ENCODE measurements around the gene PADI4.

The PADI4 gene

DNA sequence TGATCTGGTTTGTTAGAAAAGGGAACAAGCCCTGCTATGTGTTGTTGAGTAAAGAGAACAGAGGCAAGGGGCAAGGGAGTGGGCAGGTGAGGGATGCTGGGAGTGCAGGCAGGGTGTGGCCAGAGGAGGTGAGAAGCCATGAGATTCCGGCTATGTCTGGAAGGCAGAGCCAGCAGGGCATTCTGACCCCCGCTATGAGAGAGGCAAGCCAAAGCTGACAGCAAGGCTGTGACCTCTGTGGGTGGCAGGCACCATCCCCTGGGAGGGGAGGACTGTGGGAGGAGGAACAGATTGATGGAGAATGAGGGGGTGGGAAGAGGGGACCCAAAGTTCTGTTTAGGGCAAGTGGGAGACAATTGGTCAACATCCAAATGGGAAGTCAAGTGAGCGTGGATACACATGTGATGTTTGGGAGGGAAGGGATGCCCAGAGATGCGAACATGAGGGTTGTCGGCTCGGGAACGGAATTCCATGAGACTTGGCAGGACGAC is 44.5 kb downstream of the PADI4 start:
- DNase-seq: no peak

DNA sequence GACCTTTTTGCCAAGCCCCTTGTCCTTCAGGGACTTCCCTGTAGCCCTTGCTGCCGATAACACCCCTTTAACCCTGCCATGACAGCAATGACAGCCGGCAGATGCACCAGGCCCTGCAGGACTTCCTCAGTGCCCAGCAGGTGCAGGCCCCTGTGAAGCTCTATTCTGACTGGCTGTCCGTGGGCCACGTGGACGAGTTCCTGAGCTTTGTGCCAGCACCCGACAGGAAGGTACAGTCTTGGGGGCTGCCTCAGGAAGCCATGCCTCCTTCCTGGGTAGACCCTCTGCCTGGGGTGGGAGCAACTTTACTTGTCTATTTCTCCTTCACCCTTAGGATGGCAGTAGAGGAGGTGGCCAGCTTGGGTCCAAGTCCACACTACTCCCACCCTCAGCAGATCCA is 47.9 kb downstream of the PADI4 start:
- no peak for DNase-seq

DNA sequence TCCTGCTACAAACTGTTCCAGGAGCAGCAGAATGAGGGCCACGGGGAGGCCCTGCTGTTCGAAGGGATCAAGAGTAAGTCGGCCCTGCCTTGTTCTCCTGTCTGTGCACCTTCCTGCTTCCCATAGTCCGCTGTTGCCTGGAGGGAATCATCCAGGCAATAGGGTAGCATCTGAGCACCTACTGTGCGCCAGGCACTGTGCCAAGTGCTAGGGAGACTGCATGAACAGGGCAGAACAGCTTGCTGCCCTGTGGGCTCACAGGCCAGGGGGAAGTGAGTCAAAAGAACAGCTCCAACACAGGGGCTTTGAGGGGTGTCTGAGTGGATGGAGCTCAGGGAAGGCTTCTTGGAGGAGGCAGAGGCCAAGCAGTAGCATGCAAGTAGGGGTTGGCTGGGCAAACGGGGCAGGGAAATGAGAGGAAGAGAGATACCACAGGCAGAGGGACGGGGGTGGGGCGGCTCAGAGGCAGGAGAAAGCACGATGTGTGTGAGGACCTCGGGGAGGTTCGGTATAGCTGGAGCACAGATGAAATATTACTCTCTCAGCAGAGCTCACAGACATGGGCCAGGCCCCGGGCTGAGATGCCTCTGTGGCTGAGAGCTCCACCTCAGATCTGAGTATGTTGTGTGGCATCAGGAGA is 48.5 kb downstream of the PADI4 start:
- DNase-seq: no peak

DNA sequence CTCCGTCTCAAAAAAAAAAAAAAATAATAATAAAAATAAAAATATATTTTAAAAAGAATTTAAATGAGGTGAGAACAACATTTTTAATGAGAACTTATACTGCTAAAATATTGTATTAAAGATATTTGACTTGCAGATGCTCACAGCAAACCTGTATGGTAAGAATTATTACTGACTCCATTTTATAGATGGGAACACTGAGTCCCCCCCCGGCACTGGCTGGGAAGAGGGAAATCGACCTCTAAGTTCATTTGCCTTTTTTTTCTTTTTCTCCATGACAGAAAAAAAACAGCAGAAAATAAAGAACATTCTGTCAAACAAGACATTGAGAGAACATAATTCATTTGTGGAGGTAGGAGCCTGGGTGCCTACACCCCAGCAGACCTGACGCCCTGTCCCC is 50.6 kb downstream of the PADI4 start:
- no peak for DNase-seq

DNA sequence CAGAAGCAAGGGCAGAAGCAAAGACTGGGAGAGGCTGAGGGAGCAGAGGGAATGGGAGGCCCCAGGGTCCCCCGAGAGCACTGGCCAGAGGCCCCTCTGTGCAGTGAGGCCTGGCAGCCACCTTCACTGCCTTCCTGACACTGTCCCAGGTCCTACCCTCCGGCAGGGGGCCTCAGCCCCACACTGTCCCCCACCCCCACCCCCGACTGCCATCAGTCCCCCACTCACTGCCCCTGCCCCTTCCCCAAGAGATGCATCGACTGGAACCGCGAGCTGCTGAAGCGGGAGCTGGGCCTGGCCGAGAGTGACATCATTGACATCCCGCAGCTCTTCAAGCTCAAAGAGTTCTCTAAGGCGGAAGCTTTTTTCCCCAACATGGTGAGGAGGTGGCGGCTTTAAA is 51.0 kb downstream of the PADI4 start:
- DNase-seq: no peak

DNA sequence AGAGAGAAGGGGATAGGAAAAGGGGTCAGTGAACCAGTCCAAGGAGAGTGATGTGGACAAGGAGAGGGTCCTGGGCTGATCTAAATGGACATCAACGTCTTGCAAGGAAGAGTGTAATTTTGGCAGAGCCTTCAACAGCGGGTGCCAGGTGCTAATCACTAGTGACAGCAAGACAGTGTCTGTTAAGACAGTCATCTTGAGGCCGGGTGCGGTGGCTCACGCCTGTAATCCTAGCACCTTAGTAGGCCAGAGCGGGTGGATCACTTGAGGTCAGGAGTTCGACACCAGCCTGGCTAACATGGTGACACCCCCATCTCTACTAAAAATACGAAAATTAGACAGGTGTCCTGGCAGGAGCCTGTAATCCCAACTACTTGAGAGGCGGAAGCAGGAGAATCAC is 51.8 kb downstream of the PADI4 start:
- DNase-seq: no peak

DNA sequence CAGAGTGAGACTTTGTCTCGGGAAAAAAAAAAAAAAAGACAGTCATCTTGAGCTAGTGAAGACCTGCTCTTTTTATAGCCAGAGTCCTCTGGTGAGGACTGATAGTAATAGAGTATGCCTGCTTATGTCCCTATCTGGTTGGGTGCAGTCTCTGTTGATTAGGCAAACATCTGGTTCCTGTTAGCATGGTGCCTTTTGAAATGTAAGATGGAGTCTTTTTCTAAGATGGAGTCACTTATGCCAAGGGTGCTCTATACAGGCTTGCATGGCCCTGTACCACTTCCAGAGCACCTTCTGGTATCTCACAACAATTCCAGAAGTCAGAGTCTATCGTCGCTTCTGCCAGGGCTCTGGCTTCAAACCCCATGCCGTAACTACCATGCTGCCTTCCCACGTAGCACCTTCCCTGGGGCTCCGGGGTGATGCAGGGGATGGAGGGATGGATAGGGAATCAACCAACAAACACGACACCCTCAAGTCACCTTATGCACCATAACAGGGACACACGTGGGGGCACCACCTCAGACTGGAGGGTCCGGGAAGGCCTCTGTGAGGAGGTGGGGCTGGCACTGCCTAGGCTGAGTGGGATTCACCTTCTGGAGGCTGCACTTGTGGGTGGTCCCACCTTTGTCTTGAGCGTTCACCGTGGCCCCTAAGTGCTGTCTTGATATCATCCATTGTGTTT is 52.4 kb downstream of the PADI4 start:
- no peak for DNase-seq

DNA sequence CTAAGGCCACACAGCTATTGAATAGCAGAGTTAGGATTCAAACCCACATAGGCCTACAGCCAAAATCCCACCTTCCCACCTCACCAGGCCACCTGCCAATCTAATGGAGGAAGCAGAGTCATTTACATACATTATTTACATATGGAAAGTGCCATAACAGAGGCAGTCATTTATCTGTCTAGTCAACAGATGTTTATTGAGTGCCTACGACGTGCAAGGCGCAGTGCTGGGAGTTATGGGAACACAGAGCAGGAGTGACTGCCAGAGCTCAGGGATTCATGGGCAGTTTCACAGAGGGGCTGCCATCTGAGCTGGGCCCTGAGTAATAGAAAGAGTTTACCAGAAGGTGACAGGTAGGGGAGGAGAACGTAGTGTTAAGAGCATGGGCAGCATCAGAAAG is 53.7 kb downstream of the PADI4 start:
- DNase-seq: no peak

DNA sequence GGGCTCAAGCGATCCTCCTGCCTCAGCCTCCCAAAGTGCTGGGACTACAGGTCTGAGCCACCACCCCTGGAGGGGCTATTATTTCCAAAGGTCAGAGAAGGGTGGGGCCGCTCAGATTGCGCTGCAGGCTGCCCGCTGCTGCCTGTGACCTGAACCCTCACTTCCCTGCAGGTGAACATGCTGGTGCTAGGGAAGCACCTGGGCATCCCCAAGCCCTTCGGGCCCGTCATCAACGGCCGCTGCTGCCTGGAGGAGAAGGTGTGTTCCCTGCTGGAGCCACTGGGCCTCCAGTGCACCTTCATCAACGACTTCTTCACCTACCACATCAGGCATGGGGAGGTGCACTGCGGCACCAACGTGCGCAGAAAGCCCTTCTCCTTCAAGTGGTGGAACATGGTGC is 55.4 kb downstream of the PADI4 start:
- no peak for DNase-seq

DNA sequence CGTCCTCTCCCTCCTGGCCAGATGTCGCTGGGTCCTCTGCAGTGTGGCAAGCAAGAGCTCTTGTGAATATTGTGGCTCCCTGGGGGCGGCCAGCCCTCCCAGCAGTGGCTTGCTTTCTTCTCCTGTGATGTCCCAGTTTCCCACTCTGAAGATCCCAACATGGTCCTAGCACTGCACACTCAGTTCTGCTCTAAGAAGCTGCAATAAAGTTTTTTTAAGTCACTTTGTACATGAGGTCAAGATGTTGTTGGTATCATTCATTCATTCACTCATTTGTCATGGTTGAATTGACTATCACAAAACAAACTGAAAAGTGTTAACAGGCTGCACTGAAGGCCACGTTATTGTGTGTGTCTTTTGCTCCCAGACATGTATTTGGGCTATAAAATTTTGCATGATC is 55.8 kb downstream of the PADI4 start:
- DNase-seq: no peak

DNA sequence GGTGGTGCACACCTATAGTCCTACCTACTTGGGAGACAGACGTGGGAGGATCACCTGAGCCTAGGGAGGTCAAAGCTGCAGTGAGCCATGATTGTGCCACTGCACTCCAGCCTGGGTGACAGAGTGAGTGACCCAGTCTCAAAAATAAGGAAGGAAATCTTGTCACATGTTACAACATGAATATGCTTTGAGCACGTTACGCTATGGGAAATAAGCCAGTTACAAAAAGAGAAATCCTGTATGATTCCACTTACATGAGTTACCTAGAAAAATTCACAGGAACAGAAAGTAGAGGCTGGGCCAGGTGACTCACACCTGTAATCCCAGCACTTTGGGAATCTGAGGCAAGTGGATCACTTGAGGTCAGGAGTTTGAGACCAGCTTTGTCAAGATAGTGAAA is 57.3 kb downstream of the PADI4 start:
- no peak for DNase-seq

DNA sequence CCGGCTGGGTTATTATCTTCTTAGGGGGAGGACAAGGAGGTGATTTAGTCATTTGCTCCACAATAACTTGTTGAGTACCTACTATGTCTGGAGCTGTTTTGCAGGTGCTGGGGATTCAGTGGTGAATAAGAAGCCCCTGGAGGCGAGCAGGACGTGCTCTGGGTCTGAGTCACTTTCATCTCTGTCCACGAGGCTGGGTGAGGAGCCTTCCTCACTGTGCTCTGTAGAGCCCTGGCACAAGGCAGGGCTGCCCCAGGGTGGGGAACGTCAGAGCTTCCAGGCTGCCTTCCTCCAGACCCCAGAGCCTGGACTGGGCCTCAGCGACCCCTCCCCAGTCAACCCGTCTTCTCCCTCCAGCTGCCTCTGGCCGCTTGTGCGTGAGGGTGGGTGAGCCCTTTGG is 61.5 kb downstream of the PADI4 start:
- no peak for DNase-seq

DNA sequence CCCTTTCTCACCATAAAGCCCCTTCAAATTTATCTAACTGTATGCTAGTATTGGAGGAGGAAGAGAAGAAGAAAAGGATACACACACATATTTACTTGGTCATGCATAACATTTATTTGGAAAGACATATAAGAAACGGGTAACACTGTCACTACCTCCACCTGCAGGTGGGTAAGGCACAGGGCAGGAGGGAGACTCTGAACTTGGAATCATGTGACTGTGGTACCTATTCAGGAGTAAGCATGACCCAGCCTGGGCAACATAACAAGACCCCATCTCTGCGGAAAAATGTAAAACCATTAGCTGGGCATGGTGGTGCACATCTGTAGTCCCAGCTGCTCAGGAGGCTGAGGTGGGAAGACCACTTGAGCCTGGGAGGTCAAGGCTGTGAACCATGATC is 62.6 kb downstream of the PADI4 start:
- DNase-seq: no peak

DNA sequence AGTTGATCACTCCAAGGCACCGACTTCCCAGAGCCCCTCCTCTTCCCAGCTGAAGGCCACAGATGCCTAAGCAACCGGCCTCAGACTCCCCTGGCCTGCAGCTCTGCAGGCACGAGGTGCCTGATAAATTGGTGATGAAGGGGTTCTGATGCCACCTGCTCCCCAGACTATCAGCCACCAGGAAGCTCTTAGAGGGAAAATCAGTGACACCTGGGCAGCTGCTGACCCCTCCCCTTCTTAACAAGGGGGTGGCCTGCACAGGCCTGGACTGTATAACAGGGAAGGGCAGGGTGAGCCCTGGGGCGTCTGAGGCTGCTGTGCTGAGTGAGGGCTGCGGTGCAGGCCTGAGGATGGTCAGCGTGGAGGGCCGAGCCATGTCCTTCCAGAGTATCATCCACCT is 63.9 kb downstream of the PADI4 start, which contains the start of gene PADI6:
Gene PADI6, plus strand, starts transcription at position 301 of the 400 bp plus-strand sequence. Its CDS starts 50 bp downstream, at position 351.
- no peak for DNase-seq

DNA sequence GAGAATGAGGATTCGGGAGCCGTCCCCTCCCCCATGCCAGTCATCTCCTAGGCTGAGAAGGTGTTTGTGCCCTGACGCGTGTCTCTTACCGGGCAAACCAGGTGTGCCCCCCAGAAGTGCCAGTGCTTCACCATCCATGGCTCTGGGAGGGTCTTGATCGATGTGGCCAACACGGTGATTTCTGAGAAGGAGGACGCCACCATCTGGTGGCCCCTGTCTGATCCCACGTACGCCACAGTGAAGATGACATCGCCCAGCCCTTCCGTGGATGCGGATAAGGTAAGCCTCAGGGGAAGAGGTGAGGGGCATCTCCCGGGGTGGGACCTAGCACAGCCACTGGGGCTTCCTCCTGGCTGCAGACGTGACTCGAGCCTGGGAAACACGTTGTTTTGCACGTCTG is 65.0 kb downstream of the PADI4 start:
- no peak for DNase-seq

DNA sequence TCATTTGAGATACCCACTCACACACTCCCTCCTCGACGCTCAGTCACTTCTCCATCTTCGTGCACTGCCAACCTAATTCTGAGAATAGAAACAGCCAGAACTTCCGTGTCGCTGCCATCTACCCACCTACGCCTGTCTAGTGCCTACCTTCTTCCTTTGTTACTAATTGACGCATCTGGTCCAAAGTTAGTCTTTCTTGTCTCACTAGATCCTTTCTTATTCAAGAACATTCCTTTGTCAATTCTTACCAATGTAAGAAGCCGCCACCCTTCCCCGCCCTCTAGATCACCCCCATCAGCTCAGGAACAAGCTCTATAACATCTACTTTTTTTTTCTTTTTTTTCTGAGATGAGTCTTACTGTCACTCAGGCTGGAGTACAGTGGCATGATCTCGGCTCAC is 67.7 kb downstream of the PADI4 start:
- no peak for DNase-seq

DNA sequence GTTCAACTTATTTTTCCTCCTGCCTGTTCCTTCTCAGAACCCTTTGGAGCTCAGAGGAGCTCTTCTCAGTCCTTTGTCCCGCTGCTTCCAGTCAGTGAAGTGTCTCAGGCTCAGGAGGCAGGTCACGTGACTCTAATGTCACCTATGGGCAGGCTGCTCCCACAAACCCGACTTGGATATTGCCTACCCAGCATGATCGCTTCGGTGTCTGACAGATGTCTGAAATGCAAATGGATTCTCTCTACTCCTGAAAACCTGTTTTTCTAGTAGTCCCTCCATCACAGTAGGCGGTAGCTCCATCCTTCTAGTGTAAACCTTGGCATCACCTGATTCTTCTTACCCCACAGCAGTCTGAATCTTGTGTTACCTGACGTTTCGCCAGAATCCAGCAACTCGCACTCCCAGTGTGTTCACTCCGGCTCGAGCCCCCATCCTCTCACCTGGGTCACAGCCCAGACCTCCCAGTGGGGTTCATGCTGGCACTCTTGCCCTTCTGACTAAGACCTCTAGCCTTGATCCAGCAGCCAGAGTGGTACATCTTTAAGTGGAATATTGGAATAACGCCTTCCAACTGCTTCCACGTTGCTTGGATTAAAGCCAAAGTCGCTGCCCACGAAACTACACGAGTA is 69.4 kb downstream of the PADI4 start:
- no peak for DNase-seq

DNA sequence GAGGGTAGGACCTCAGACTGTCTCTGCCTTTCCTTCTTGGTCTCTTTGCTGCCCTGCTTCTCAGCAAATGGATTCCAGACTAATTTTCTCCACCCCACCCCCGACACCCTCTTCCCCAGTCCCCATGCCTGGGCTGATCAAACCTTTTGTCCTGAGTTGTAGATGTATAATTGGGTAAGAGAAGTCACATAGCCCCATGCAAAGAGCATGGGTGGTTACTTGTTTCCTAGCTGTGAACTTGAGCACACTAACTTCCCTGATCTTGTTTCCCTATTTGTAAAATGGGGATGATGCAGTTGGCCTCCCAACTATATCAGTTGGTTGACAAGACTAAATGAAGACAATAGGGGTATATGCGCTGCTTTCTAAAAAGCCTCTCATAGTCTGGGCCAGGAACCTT is 73.2 kb downstream of the PADI4 start:
- DNase-seq: no peak

DNA sequence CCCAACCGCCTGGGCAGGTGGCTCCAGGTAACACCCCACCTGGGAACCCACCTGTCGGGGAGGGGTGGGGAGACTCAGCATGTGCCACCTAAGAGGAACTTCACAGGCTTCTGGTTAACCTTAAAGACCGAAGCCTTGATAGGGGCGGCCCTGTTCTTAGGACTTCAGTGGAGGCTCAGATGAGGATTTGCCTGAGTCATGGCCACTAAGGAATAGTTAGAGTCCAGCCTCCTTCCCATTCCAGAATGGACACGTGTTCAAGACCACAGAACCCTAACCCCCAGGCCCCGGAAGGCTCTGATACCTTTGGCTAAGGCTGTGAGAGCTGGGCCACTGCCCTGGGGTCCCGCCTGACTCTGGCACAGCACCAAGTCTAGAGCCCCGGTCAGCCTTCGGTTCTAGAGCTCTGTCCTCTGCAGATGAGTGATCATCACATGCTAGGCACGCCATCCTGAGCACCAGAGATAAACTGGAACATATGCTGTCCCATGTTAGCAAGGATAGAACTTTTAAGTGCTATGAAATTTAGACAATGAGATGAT is 84.3 kb downstream of the PADI4 start:
- no peak for DNase-seq

DNA sequence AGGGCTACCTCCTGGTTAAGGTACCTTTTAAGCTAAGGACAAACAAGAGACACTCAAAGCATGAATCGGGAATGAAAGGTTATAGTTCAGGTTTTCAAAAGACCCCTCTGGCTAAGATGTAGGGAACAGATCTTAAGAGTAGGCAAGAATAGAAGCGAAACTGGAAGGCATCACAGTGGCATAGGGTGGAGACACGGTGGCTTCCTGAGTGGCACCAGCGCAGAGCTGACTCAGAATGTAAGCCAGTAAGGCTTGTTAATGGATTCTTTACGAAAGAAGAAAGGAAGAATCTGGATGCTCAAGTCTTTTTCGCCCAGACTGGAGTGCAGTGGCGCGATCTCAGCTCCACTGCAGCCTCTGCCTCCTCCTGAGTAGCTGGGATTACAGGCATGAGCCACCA is 85.2 kb downstream of the PADI4 start:
- DNase-seq: peak; percentile 13

DNA sequence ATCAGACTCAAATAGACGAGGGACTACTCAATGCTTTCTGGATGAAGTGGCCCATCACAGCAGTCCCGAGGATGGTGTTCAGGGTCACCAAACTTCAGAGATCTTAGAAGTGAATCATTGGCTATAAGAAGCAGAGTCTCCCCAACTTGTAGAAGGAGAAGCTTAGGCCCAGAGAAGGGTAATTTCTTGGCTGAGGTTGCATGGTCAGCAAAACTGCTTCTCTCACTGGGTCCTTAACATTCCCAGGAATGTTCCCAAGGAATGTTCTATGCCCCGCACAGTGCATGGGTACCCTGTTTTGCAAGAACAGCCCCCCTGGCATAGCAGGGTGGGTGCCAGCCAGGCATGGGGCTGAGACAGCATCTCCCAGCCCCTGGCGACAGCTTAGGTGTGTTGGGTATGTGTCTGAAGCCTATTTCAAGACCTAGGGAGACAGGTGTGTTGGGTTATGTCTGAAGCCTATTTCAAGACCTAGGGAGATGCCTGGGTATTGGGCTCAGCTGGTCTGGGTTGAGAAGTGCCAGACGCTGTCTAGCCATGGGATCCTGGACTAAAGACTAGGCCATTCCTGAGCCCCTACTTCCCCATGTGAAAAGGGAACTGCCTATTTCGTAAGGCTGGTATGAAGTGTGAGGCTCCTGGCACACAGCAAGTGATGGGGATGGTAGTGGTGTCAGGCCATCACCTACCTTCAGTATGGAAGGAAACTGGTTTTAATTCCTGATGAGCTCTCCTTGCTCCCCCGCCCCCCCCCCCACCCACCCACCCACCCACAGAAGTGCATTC is 90.1 kb downstream of the PADI4 start:
- DNase-seq: no peak

DNA sequence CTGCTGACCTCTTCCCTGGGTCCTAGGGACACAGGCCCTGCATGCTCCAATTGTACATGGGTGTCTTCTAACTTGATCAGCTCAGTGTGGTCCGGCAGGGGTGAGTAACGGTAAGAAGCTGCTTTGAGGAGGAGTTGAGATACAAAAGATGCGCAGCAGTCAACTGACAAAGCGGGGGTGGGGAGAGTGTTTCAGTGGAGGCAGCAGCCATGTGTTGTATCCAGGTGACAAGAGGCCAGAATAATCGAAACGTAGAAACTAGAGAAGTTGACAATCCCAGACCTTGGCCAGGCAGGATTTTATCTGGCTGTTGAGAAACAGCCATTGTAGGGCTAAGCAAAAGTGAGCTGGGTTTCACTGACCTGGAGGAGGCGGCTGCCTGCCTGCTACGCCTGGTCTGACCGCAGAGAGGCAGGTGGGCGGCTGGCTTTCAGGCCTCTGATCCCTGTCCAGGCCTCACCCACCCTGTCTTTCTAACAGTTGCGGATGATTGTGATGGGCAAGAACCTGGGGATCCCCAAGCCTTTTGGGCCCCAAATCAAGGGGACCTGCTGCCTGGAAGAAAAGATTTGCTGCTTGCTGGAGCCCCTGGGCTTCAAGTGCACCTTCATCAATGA is 92.8 kb downstream of the PADI4 start:
- no peak for DNase-seq

DNA sequence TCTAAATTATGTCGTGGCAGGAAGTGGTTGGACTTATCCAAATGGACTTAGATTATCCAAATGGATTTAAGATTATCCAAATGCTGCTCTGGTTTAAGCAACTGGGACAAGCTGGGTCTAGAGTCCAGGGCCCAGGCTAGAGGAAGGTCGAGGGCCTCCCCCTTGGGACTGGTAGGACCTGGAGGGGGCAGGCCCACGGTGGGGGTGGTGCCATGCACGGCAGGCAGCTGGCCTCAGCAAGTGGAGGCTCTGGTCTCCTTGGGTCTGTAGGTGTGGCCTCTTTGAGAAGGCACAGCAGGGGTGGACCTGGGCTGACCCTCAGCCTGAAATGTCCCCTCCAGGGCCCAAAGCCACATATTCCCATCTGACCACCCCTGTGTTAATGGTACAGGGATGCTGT is 93.8 kb downstream of the PADI4 start:
- no peak for DNase-seq

All from activated CD4-positive, alpha-beta T cell treated with anti-CD3 and anti-CD28 coated beads, Interleukin-10, Interleukin-2, amounts not matched to agents 100 ng/mL and 50 ng/mL, durations not matched to agents 16 hours and 8 hours (primary cell).